ENCODE measurements around the gene TEX19. TPM values are rescaled to one million over a fixed set of nuclear protein-coding genes. Genes with fewer than 3 reads are reported as not detected.
"Not testable (repeated sequence)": the region's sequence is repeated elsewhere in the genome, so short reads cannot be mapped to it uniquely, and the experiment has no call there.

Gene TEX19
- total and polyA plus RNA-seq, 10 of the 15 experiments (the other 5 are each of a cell fraction or from before 2014, with no cell fraction given) = 0.03 to 0.32 (median 0.13) TPM; not detected in 3

DNA sequence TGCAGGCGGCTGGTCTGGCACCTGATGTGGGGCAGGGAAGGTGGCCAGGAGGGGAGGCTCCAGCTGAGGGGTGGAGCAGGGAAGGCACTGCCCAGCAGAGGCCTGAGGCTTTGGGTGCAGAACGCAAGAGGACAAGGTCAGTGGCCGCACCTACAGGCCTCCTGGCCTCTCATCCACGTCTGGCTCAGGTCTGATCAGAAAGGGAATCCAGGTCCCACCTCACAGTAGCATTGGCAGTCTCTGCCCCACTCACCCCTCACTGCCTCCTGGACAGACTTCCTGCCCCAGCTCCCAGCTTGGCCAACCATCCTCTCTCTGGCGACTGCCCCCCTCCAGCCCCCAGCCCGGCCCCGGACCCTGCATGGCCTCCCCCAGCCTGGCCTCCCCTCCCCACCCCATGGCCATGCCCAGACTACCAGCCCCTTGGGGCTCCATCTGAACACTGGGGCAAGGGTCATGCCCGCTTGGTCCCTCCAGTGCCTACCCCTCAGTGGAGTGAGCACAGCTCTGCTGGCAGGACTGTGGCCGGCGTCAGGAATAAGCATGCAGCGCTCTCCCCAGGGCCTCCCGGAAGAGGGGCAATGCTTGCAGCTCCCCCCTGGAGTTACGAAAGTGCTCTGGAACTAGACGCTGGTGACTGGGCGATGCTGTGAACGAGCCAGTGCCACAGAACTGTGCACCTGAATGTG, 17.1 kb downstream of the TEX19 start:
- Histone ChIP-seq H3K4me1 (ENCODE audit: control insufficient read depth, insufficient read depth, low read length) (peaks cover 6% of the 10 kb centered on the region), H3K27ac (ENCODE audit: control insufficient read depth, insufficient read depth) (no peak overlapping the region), H3K27me3 (replicated peaks in 1 of 2; ENCODE audit: control insufficient read depth in 2 of 2, insufficient read depth in 2 of 2, low read length in 1 of 2) (peaks cover 0 to 4% of the 10 kb centered on the region in 2 experiments; a peak in 2 of 4 replicates), H3K9ac (ENCODE audit: control insufficient read depth, insufficient read depth, low read length) (no peak overlapping the region), H3K79me2 (ENCODE audit: control insufficient read depth, insufficient read depth, low read length) (no peaks in the 10 kb centered on the region), H3K4me3 (no peak overlapping the region), H3K4me2 (ENCODE audit: control insufficient read depth, insufficient read depth) (no peak overlapping the region), H3K9me3 (replicated peaks; ENCODE audit: control insufficient read depth, insufficient read depth, low read length) (no peaks in the 10 kb centered on the region), H4K20me1 (ENCODE audit: control insufficient read depth, insufficient read depth) (no peaks in the 10 kb centered on the region), H3K36me3 (ENCODE audit: control insufficient read depth in 2 of 2, insufficient read depth in 2 of 2, low read length in 1 of 2) (no peaks in the 10 kb centered on the region), H2AFZ (ENCODE audit: control insufficient read depth, low read depth, low read length) (no peak overlapping the region)
- intact Hi-C loops (cut with micrococcal nuclease; ENCODE audit: unreplicated experiment) (no loop called here), in situ Hi-C loops (cut with MboI) (no loop called here)
- ChIA-PET POLR2A (no interaction called here), RAD21 (ENCODE audit: unreplicated experiment) (interaction anchor here (1.0 kb wide), 1 partner anchor 23 kb away, joined by 5 read pairs; no protein-coding TSS in a partner anchor), SMC1A (ENCODE audit: uncharacterized antibody, unreplicated experiment) (no interaction called here), CTCF (no interaction called here)
- DNase-seq (ENCODE audit: low read depth, low spot score) (no peak), FAIRE-seq (no peak), ATAC-seq (no peak; the same call in 2 of the 3 replicates)
- WGBS (ENCODE audit: insufficient coverage, insufficient replicate concordance, low lambda C conversion rate, missing lambda C conversion rate) = 46% methylated on average over 13 of the region's 16 CpGs
- BruUV-seq (replicated peaks) = no TSS peak
- no peak for TF ChIP-seq YBX1 (IDR thresholded peaks at IDR 0.05)
- no peak for TF ChIP-seq PAX8 (IDR thresholded peaks at IDR 0.05)
- TF ChIP-seq HDAC2 (IDR thresholded peaks at IDR 0.05) = no peak
- no peak for TF ChIP-seq HCFC1 (IDR thresholded peaks at IDR 0.05; ENCODE audit: low read length)

DNA sequence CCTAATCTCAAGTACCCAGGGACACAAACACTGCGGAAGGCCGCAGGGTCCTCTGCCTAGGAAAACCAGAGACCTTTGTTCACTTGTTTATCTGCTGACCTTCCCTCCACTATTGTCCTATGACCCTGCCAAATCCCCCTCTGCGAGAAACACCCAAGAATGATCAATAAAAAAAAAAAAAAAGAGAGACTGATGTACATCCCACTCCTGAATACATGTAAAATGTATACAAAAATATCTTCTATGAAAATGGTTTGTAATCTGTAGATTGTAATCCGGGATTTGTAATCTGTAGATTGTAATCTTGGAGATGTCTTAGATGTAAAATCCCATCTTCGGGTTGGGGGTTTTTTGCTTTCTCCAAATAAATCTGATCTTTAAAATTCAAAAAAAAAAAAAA, 18.2 kb downstream of the TEX19 start:
- FAIRE-seq = not testable (repeated sequence)

More for the DNA sequence above, 18.2 kb downstream of the TEX19 start:
- H3K36me3 ChIP-seq (ENCODE audit: control insufficient read depth in 2 of 2, insufficient read depth in 2 of 2, low read length in 1 of 2); intact Hi-C loops (cut with micrococcal nuclease; ENCODE audit: unreplicated experiment); RAD21 ChIA-PET (ENCODE audit: unreplicated experiment); H3K9ac ChIP-seq (ENCODE audit: control insufficient read depth, insufficient read depth, low read length); H3K27ac ChIP-seq (ENCODE audit: control insufficient read depth, insufficient read depth); H3K4me2 ChIP-seq (ENCODE audit: control insufficient read depth, insufficient read depth); H3K9me3 ChIP-seq (replicated peaks; ENCODE audit: control insufficient read depth, insufficient read depth, low read length); POLR2A ChIA-PET; BruUV-seq (replicated peaks); H3K79me2 ChIP-seq (ENCODE audit: control insufficient read depth, insufficient read depth, low read length); ATAC-seq; CTCF ChIA-PET; H3K27me3 ChIP-seq (replicated peaks in 1 of 2; ENCODE audit: control insufficient read depth in 2 of 2, insufficient read depth in 2 of 2, low read length in 1 of 2); H4K20me1 ChIP-seq (ENCODE audit: control insufficient read depth, insufficient read depth); DNase-seq (ENCODE audit: low read depth, low spot score); SMC1A ChIA-PET (ENCODE audit: uncharacterized antibody, unreplicated experiment); H2AFZ ChIP-seq (ENCODE audit: control insufficient read depth, low read depth, low read length); H3K4me3 ChIP-seq; in situ Hi-C loops (cut with MboI); H3K4me1 ChIP-seq (ENCODE audit: control insufficient read depth, insufficient read depth, low read length): not testable (repeated sequence)
- 14% methylated on average over 2 of the region's 5 CpGs for WGBS (ENCODE audit: insufficient coverage, insufficient replicate concordance, low lambda C conversion rate, missing lambda C conversion rate)
